IMR-90 (cell line): ENCODE data around the gene TCN1. TPM values are rescaled to one million over a fixed set of nuclear protein-coding genes. Genes with fewer than 3 reads are reported as not detected.

Experiments
- ATAC-seq: fragments of 200-7000 bp; cut with Tn5 transposase; 2 replicates; pipeline ENCODE4 v1.9.1; 2020; ENCODE audit warnings: low read depth, mild to moderate bottlenecking, moderate library complexity
- BruUV-seq: library from RNA; stranded (reverse); fragments of 400-500 nt; replicated peaks from 2 replicates; lab custom pipeline; 2021; lab: Mats Ljungman, UMichigan
- CTCF ChIA-PET: fragments of 300-600 bp; formaldehyde crosslinking; extraction: SDS; loops from one replicate; lab custom pipeline; 2021; ENCODE audit warnings: antibody characterized with exemption; lab: Yijun Ruan, JAX
- POLR2A ChIA-PET: fragments of 300-600 bp; sonication (Branson Sonifier 250); formaldehyde crosslinking; loops from one replicate; lab custom pipeline; 2022; ENCODE audit warnings: antibody characterized with exemption; ENCODE audit not compliant: unreplicated experiment; lab: Charles Lee
- DNase-seq: peaks from one replicate; pipeline ENCODE4 v3.0.0; 2013
- H2AFZ ChIP-seq: replicated peaks from 2 replicates; pipeline ENCODE3; 2013; ENCODE audit warnings: low read length, mild to moderate bottlenecking; ENCODE audit not compliant: poor library complexity
- H2AK5ac ChIP-seq: 2 replicates; pipeline ENCODE4 v1.6.1; 2013; ENCODE audit warnings: low read depth, low read length, inconsistent platforms
- H2AK9ac ChIP-seq: replicated peaks from 2 replicates; pipeline ENCODE3; 2013; ENCODE audit warnings: mild to moderate bottlenecking, low read depth, low read length, moderate library complexity; ENCODE audit not compliant: poor library complexity
- H2BK120ac ChIP-seq: 2 replicates; pipeline ENCODE4 v1.6.1; 2013; ENCODE audit warnings: low read depth, low read length, inconsistent platforms
- H2BK15ac ChIP-seq: 3 replicates; pipeline ENCODE4 v1.6.1; 2013; ENCODE audit warnings: low read depth, low read length, inconsistent platforms
- H2BK20ac ChIP-seq: 2 replicates; pipeline ENCODE4 v1.6.1; 2013; ENCODE audit warnings: low read depth, mild to moderate bottlenecking, inconsistent platforms, low read length, moderate library complexity
- H2BK5ac ChIP-seq: 2 replicates; pipeline ENCODE4 v1.6.1; 2013; ENCODE audit warnings: mild to moderate bottlenecking, low read depth, low read length, inconsistent platforms; ENCODE audit not compliant: poor library complexity, severe bottlenecking
- H3K14ac ChIP-seq: replicated peaks from 2 replicates; pipeline ENCODE4 v1.6.1; 2013; ENCODE audit warnings: low read depth, low read length, inconsistent platforms
- H3K18ac ChIP-seq: 2 replicates; pipeline ENCODE4 v1.6.1; 2013; ENCODE audit warnings: low read depth, low read length, control low read depth
- H3K23ac ChIP-seq: 2 replicates; pipeline ENCODE4 v1.6.1; 2013; ENCODE audit warnings: low read depth, low read length, inconsistent platforms
- H3K27ac ChIP-seq: 2 replicates; pipeline ENCODE4 v1.5.1; 2013; ENCODE audit warnings: mild to moderate bottlenecking, control low read depth, low read length; ENCODE audit not compliant: insufficient read depth
- H3K27me3 ChIP-seq: 2 replicates; pipeline ENCODE4 v1.6.1; 2013; ENCODE audit warnings: low read length; ENCODE audit not compliant: control insufficient read depth, insufficient read depth
- H3K36me3 ChIP-seq: 2 replicates; pipeline ENCODE4 v1.6.1; 2013; ENCODE audit warnings: low read length, mixed read lengths; ENCODE audit not compliant: control insufficient read depth, insufficient read depth
- H3K4ac ChIP-seq: 2 replicates; pipeline ENCODE4 v1.6.1; 2013; ENCODE audit warnings: low read depth, low read length, inconsistent platforms
- H3K4me1 ChIP-seq: 2 replicates; pipeline ENCODE4 v1.6.1; 2013; ENCODE audit warnings: low read length, mixed read lengths; ENCODE audit not compliant: control insufficient read depth, insufficient read depth
- H3K4me2 ChIP-seq: 2 replicates; pipeline ENCODE4 v1.6.1; 2013; ENCODE audit warnings: low read depth, mild to moderate bottlenecking, control low read depth, low read length, moderate library complexity
- H3K4me3 ChIP-seq: 2 replicates; pipeline ENCODE4 v1.5.1; 2013; ENCODE audit warnings: low read depth, mild to moderate bottlenecking, control low read depth, low read length, moderate library complexity; ENCODE audit not compliant: insufficient read depth
- H3K56ac ChIP-seq: 2 replicates; pipeline ENCODE4 v1.6.1; 2013; ENCODE audit warnings: low read length, inconsistent platforms; ENCODE audit not compliant: insufficient read depth; ENCODE audit errors: extremely low read depth
- H3K79me1 ChIP-seq, 2 experiments: 2 replicates each; pipeline ENCODE4 v1.6.1; 2013; ENCODE audit warnings: low read length in 2 of 2, inconsistent platforms in 1 of 2, low read depth in 1 of 2
- H3K9ac ChIP-seq: 2 replicates; pipeline ENCODE4 v1.6.1; 2013; ENCODE audit warnings: low read depth, low read length, control low read depth
- H3K9me1 ChIP-seq: 2 replicates; pipeline ENCODE4 v1.6.1; 2013; ENCODE audit warnings: low read length, inconsistent platforms; ENCODE audit not compliant: insufficient read depth
- H3K9me3 ChIP-seq: 2 replicates; pipeline ENCODE4 v1.6.1; 2013; ENCODE audit warnings: low read length; ENCODE audit not compliant: control insufficient read depth, insufficient read depth
- H4K20me1 ChIP-seq: 2 replicates; pipeline ENCODE4 v1.6.1; 2013; ENCODE audit warnings: low read length, inconsistent platforms; ENCODE audit not compliant: insufficient read depth
- H4K5ac ChIP-seq: 2 replicates; pipeline ENCODE4 v1.6.1; 2013; ENCODE audit warnings: mild to moderate bottlenecking, low read depth, low read length, control low read depth
- H4K8ac ChIP-seq, 2 experiments: 2 replicates each; pipeline ENCODE4 v1.6.1; 2013; ENCODE audit warnings: low read depth in 2 of 2, low read length in 2 of 2, control low read depth in 1 of 2, inconsistent platforms in 1 of 2
- H4K91ac ChIP-seq: 2 replicates; pipeline ENCODE4 v1.6.1; 2013; ENCODE audit warnings: low read depth, low read length, inconsistent platforms; ENCODE audit not compliant: insufficient read depth
- BHLHE40 ChIP-seq: fragments of 150-350 bp; IDR thresholded peaks from 2 replicates; pipeline ENCODE4 v1.6.1; 2016; ENCODE audit warnings: mild to moderate bottlenecking, low read depth, low read length
- CEBPB ChIP-seq: IDR thresholded peaks from 2 replicates; pipeline ENCODE4 v1.6.1; 2012; ENCODE audit warnings: low read depth, low read length, improper control_type of control experiment
- CHD1 ChIP-seq: IDR thresholded peaks from 2 replicates; pipeline ENCODE4 v1.6.1; 2012; ENCODE audit warnings: low read depth, low read length, improper control_type of control experiment
- CTCF ChIP-seq: conservative IDR thresholded peaks from 2 replicates; pipeline ENCODE4 v1.5.1; 2012; ENCODE audit warnings: mild to moderate bottlenecking, low read depth, low read length, improper control_type of control experiment
- FOS ChIP-seq: fragments of 150-350 bp; IDR thresholded peaks from 2 replicates; pipeline ENCODE4 v1.6.1; 2016; ENCODE audit warnings: low read depth, low read length
- MAFK ChIP-seq: IDR thresholded peaks from 2 replicates; pipeline ENCODE4 v1.6.1; 2012; ENCODE audit warnings: low read depth, low read length, improper control_type of control experiment
- MAZ ChIP-seq: IDR thresholded peaks from 2 replicates; pipeline ENCODE4 v1.6.1; 2012; ENCODE audit warnings: low read depth, mild to moderate bottlenecking, low read length, improper control_type of control experiment, moderate library complexity, borderline replicate concordance
- MXI1 ChIP-seq: IDR thresholded peaks from 2 replicates; pipeline ENCODE4 v1.6.1; 2012; ENCODE audit warnings: low read depth, mild to moderate bottlenecking, low read length, moderate library complexity, borderline replicate concordance
- NFE2L2 ChIP-seq: fragments of 150-350 bp; IDR thresholded peaks from 2 replicates; pipeline ENCODE4 v1.6.1; 2016; ENCODE audit warnings: low read depth, mild to moderate bottlenecking, low read length
- POLR2A ChIP-seq: IDR thresholded peaks from 2 replicates; pipeline ENCODE4 v1.6.1; 2012; ENCODE audit warnings: mild to moderate bottlenecking, low read depth, low read length
- SMC3 ChIP-seq: fragments of 150-350 bp; IDR thresholded peaks from 2 replicates; pipeline ENCODE4 v1.6.1; 2016; ENCODE audit warnings: low read depth, mild to moderate bottlenecking, antibody characterized with exemption, low read length, moderate library complexity
- WGBS, 2 experiments: methylation state at CpG; one replicate each; pipeline versions ENCODE4 v1.1.5 to v1.1.7; 2013; ENCODE audit warnings: missing lambda C conversion rate in 2 of 2; ENCODE audit not compliant: insufficient read length in 1 of 2; ENCODE audit errors: extremely low coverage in 2 of 2; 5-methylcytosine and 5-hydroxymethylcytosine counted together
- dilution Hi-C: fragments of 300-500 bp; cut with HindIII; formaldehyde crosslinking; loops from one replicate; pipeline ENCODE4 v1.14.3; 2018; ENCODE audit warnings: low sequenced_read_pairs; ENCODE audit not compliant: unreplicated experiment
- in situ Hi-C: fragments of 300-500 bp; cut with MboI; formaldehyde crosslinking; loops from 3 replicates; pipeline ENCODE4 v1.14.3; 2019; ENCODE audit warnings: low sequenced_read_pairs, inconsistent platforms, mixed read lengths
- intact Hi-C: fragments of 100-400 bp; cut with micrococcal nuclease; formaldehyde crosslinking; loops from 2 replicates; pipeline ENCODE4 v1.10.0; 2022
- polyA plus RNA-seq, 3 experiments: library from polyadenylated mRNA; depleted of rRNA; stranded (reverse); fragments of >200 nt; gene quantifications; 2 replicates each; pipeline ENCODE4 v1.2.3, GENCODE V29; 2012; ENCODE audit warnings: low replicate concordance in 1 of 3
- total RNA-seq: library from RNA; depleted of rRNA; stranded (reverse); fragments of >200 nt; gene quantifications from 2 replicates; pipeline ENCODE4 v1.2.3, GENCODE V29; 2012

Gene TCN1
- total and polyA plus RNA-seq, 2 of the 4 experiments (the other 2 are of a cell fraction) = not detected

GRCh38 chr11:59900366-59901126 lies 34.3 kb upstream of the TCN1 start:
- Histone ChIP-seq H3K79me1 (no peaks in the 10 kb centered on the region), H2BK5ac (no peak overlapping the region), H3K27me3 (no peaks in the 10 kb centered on the region), H3K9me3 (no peaks in the 10 kb centered on the region; the same call in 1 of the 2 replicates), H2BK120ac (no peak overlapping the region), H3K4me2 (no peak overlapping the region), H2AK9ac (no peak overlapping the region), H3K4ac (no peak overlapping the region), H2BK15ac (no peak overlapping the region), H3K4me3 (no peak overlapping the region), H3K23ac (no peak overlapping the region), H4K91ac (no peak overlapping the region), H3K56ac (no peak overlapping the region), H3K18ac (no peak overlapping the region), H3K9ac (no peak overlapping the region), H3K9me1 (no peaks in the 10 kb centered on the region), H4K20me1 (no peaks in the 10 kb centered on the region), H4K8ac (no peak overlapping the region), H3K14ac (no peak overlapping the region), H3K4me1 (no peaks in the 10 kb centered on the region), H2BK20ac (no peak overlapping the region), H4K5ac (no peak overlapping the region), H3K27ac (no peak overlapping the region), H2AK5ac (no peak overlapping the region), H3K36me3 (no peaks in the 10 kb centered on the region), H2AFZ (no peak overlapping the region)
- no peak for DNase-seq
- CTCF ChIA-PET = no interaction called here
- dilution Hi-C loops (no loop called here), intact Hi-C loops (no loop called here), in situ Hi-C loops (no loop called here)
- no CpG with 5 or more reads among the region's 6 CpGs for WGBS, 2 experiments
- POLR2A ChIA-PET = interaction anchor here (0.7 kb wide), 1 partner anchor 33 kb away, joined by 4 read pairs; no protein-coding TSS in a partner anchor
- no TSS peak for BruUV-seq
- no peak for ATAC-seq
- TF ChIP-seq SMC3 (no peak), BHLHE40 (no peak), CTCF (no peak), MAZ (no peak), POLR2A (no peak), CHD1 (no peak), MXI1 (no peak), MAFK (no peak), FOS (no peak), CEBPB (no peak), NFE2L2 (no peak)
